Prostate gland (tissue), 2 donors: ENCODE data around the gene MICALL2.

Experiments used
- CTCF ChIP-seq, 4 experiments: fragments of 200-600 bp in 2 of 4; fragments of 450-650 bp in 2 of 4; sonication (generic) in 2 of 4; IDR thresholded peaks; 1 replicate in 3 of 4; 2 replicates in 1 of 4; pipeline ENCODE4 v1.5.1; 2016 to 2019; ENCODE audit warnings: antibody characterized with exemption in 4 of 4, mild to moderate bottlenecking in 2 of 4, moderate library complexity in 2 of 4
- POLR2A ChIP-seq: fragments of 450-650 bp; IDR thresholded peaks from one replicate; pipeline ENCODE4 v1.6.1; 2016; ENCODE audit warnings: antibody characterized with exemption, mild to moderate bottlenecking

DNA sequence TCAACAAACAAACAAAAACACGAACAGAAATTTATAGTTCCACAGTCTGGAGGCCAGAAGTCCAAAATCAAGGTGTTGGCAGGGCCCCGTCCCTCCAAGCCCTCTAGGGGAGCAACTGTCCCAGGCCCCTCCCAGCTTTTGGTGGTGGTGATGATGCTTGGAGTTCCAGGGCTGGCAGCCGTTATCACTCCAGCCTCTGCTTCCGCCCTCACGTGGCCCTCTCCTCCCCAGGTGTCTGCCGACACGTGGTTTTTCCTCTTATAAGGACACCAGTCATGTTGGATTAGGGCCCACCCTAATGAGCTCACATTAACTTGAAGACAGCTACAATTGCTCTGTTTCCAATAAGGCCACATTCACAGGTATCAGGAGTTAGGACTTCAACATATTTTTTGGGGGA, 49.7 kb downstream of the MICALL2 start:
- TF ChIP-seq CTCF (IDR thresholded peaks at IDR 0.05) (no peak), POLR2A (no peak)
